ENCODE results near the gene UBN2.

- no peak for TF ChIP-seq ZNF384 (IDR thresholded peaks at IDR 0.05; ENCODE audit: borderline replicate concordance, low read depth, low read length)
- TF ChIP-seq POLR2AphosphoS5 (IDR thresholded peaks at IDR 0.05; ENCODE audit: low read length) = no peak
- TF ChIP-seq HDAC6 (IDR thresholded peaks at IDR 0.05; ENCODE audit: unreplicated experiment) = no peak
- no peak for TF ChIP-seq ZNF592 (IDR thresholded peaks at IDR 0.05)
- TF ChIP-seq, protein P1, sequence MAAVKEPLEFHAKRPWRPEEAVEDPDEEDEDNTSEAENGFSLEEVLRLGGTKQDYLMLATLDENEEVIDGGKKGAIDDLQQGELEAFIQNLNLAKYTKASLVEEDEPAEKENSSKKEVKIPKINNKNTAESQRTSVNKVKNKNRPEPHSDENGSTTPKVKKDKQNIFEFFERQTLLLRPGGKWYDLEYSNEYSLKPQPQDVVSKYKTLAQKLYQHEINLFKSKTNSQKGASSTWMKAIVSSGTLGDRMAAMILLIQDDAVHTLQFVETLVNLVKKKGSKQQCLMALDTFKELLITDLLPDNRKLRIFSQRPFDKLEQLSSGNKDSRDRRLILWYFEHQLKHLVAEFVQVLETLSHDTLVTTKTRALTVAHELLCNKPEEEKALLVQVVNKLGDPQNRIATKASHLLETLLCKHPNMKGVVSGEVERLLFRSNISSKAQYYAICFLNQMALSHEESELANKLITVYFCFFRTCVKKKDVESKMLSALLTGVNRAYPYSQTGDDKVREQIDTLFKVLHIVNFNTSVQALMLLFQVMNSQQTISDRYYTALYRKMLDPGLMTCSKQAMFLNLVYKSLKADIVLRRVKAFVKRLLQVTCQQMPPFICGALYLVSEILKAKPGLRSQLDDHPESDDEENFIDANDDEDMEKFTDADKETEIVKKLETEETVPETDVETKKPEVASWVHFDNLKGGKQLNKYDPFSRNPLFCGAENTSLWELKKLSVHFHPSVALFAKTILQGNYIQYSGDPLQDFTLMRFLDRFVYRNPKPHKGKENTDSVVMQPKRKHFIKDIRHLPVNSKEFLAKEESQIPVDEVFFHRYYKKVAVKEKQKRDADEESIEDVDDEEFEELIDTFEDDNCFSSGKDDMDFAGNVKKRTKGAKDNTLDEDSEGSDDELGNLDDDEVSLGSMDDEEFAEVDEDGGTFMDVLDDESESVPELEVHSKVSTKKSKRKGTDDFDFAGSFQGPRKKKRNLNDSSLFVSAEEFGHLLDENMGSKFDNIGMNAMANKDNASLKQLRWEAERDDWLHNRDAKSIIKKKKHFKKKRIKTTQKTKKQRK (IDR thresholded peaks at IDR 0.05; ENCODE audit: low read depth, low read length) = no peak
- TF ChIP-seq STAT3 (IDR thresholded peaks at IDR 0.05; ENCODE audit: low read depth, low read length) = no peak
- TF ChIP-seq RAD21 (IDR thresholded peaks at IDR 0.05; ENCODE audit: insufficient read depth, low read depth, low read length) = no peak
- no peak for TF ChIP-seq NR2C1 (IDR thresholded peaks at IDR 0.05)
- TF ChIP-seq ZZZ3 (IDR thresholded peaks at IDR 0.05; ENCODE audit: control insufficient read depth, insufficient read length, low read depth) = no peak
Measured at GRCh38 chr7:139245401-139245800, 14.4 kb downstream of the UBN2 start.
